ENCODE results near the gene CNR2. TPM values are rescaled to one million over a fixed set of nuclear protein-coding genes. Genes with fewer than 3 reads are reported as not detected.

Gene CNR2
- total and polyA plus RNA-seq, 2 of the 4 experiments (the other 2 are of a cell fraction), result not detected

GRCh38 chr1:23947366-23947765 is 34.2 kb upstream of the CNR2 start:
- no peak overlapping the region for H3K14ac ChIP-seq (replicated peaks; ENCODE audit: low read depth, low read length)
- peaks cover 6% of the 10 kb centered on the region for H3K9me3 ChIP-seq (ENCODE audit: control insufficient read depth, insufficient read depth, low read length)
- no peak overlapping the region for H2BK20ac ChIP-seq (ENCODE audit: low read depth, low read length)
- H4K5ac ChIP-seq (ENCODE audit: low read depth, low read length), result no peak overlapping the region
- H3K23ac ChIP-seq (ENCODE audit: low read depth, low read length), result no peak overlapping the region
- DNase-seq, result no peak
- H2BK15ac ChIP-seq (ENCODE audit: low read depth, low read length), result no peak overlapping the region
- ChIA-PET POLR2A (ENCODE audit: unreplicated experiment) (interaction anchor here (0.6 kb wide), 1 partner anchor 12 kb away, joined by 3 read pairs; the partner anchor contains the start of gene PNRC2), CTCF (interaction anchor here (0.5 kb wide), 1 partner anchor 22 kb away, joined by 3 read pairs; no protein-coding TSS in a partner anchor)
- H3K4me2 ChIP-seq (ENCODE audit: low read depth, low read length), result no peak overlapping the region
- no peak overlapping the region for H3K9ac ChIP-seq (ENCODE audit: low read depth, low read length)
- H3K27me3 ChIP-seq (ENCODE audit: control insufficient read depth, insufficient read depth, low read length), result peaks cover 5% of the 10 kb centered on the region
- H4K8ac ChIP-seq (ENCODE audit: low read depth in 2 of 2, low read length in 2 of 2), result no peak overlapping the region
- peaks cover 2% of the 10 kb centered on the region for H3K9me1 ChIP-seq (ENCODE audit: insufficient read depth, low read length)
- no peaks in the 10 kb centered on the region for H3K4me1 ChIP-seq (ENCODE audit: control insufficient read depth, insufficient read depth, low read length)
- H4K91ac ChIP-seq (ENCODE audit: insufficient read depth, low read depth, low read length), result no peak overlapping the region
- H4K20me1 ChIP-seq (ENCODE audit: insufficient read depth, low read length), result no peaks in the 10 kb centered on the region
- H2AK5ac ChIP-seq (ENCODE audit: low read depth, low read length), result no peak overlapping the region
- no peak overlapping the region for H2BK5ac ChIP-seq (ENCODE audit: low read depth, low read length, poor library complexity, severe bottlenecking)
- dilution Hi-C loops (cut with HindIII; ENCODE audit: low sequenced_read_pairs, unreplicated experiment), result no loop called here
- no peak overlapping the region for H3K27ac ChIP-seq (ENCODE audit: insufficient read depth, low read length)
- no peak overlapping the region for H2AK9ac ChIP-seq (replicated peaks; ENCODE audit: low read depth, low read length, poor library complexity)
- no peak for TF ChIP-seq RFX5 (IDR thresholded peaks at IDR 0.05; ENCODE audit: low read depth, low read length)
- TF ChIP-seq ELK1 (IDR thresholded peaks at IDR 0.05; ENCODE audit: borderline replicate concordance, low read depth, low read length), result no peak
- TF ChIP-seq FOS (IDR thresholded peaks at IDR 0.05; ENCODE audit: low read depth, low read length), result no peak
- TF ChIP-seq RAD21 (IDR thresholded peaks at IDR 0.05; ENCODE audit: low read length), result no peak
- TF ChIP-seq MAZ (IDR thresholded peaks at IDR 0.05; ENCODE audit: borderline replicate concordance, low read depth, low read length), result no peak
- no peak for TF ChIP-seq RCOR1 (IDR thresholded peaks at IDR 0.05; ENCODE audit: insufficient replicate concordance, low read length)
- TF ChIP-seq NFE2L2 (IDR thresholded peaks at IDR 0.05; ENCODE audit: low read depth, low read length), result no peak
- no peak for TF ChIP-seq CTCF (conservative IDR thresholded peaks at IDR 0.05; ENCODE audit: low read depth, low read length)
- TF ChIP-seq POLR2A (IDR thresholded peaks at IDR 0.05; ENCODE audit: low read depth, low read length), result no peak
- TF ChIP-seq CEBPB (IDR thresholded peaks at IDR 0.05; ENCODE audit: low read depth, low read length), result no peak
- no peak for TF ChIP-seq CHD1 (IDR thresholded peaks at IDR 0.05; ENCODE audit: low read depth, low read length)
- no peak for TF ChIP-seq SMC3 (IDR thresholded peaks at IDR 0.05; ENCODE audit: low read depth, low read length)
- TF ChIP-seq MXI1 (IDR thresholded peaks at IDR 0.05; ENCODE audit: borderline replicate concordance, low read depth, low read length), result no peak
- H2BK120ac ChIP-seq (ENCODE audit: low read depth, low read length), result no peak overlapping the region
- no peak overlapping the region for H3K56ac ChIP-seq (ENCODE audit: extremely low read depth, insufficient read depth, low read length)
- in situ Hi-C loops (cut with MboI; ENCODE audit: low sequenced_read_pairs), result no loop called here
- no peak overlapping the region for H3K4ac ChIP-seq (ENCODE audit: low read depth, low read length)
- ATAC-seq (ENCODE audit: low read depth), result no peak
- no peak overlapping the region for H3K4me3 ChIP-seq (ENCODE audit: insufficient read depth, low read depth, low read length)
- H2AFZ ChIP-seq (replicated peaks; ENCODE audit: low read length, poor library complexity), result no peak overlapping the region
- H3K18ac ChIP-seq (ENCODE audit: low read depth, low read length), result no peak overlapping the region
- H3K36me3 ChIP-seq (ENCODE audit: control insufficient read depth, insufficient read depth, low read length), result no peaks in the 10 kb centered on the region
- intact Hi-C loops (cut with micrococcal nuclease), result no loop called here
- no TSS peak for BruUV-seq (replicated peaks)
- no peaks in the 10 kb centered on the region for H3K79me1 ChIP-seq (ENCODE audit: low read depth in 1 of 2, low read length in 2 of 2)
